ENCODE data around the gene GYS1. TPM values are rescaled to one million over a fixed set of nuclear protein-coding genes. Genes with fewer than 3 reads are reported as not detected.

The GYS1 gene
- total and polyA plus RNA-seq, 12 donors = 114 to 245 (median 183) TPM

GRCh38 chr19:48982280-48982679 is 10.8 kb downstream of the GYS1 start:
- Histone ChIP-seq H3K4me3 (no peak overlapping the region), H3K36me3 (peaks cover 0 to 86% (median 58%) of the 10 kb centered on the region in 9 donors), H3K9me3 (no peaks in the 10 kb centered on the region), H3K4me1 (peaks cover 3 to 40% (median 13%) of the 10 kb centered on the region in 9 donors), H3K27me3 (no peaks in the 10 kb centered on the region), H3K27ac (peak overlapping the region in 4 of 10 donors; percentile 48 to 94 (median 63))
- TF ChIP-seq, protein P1, sequence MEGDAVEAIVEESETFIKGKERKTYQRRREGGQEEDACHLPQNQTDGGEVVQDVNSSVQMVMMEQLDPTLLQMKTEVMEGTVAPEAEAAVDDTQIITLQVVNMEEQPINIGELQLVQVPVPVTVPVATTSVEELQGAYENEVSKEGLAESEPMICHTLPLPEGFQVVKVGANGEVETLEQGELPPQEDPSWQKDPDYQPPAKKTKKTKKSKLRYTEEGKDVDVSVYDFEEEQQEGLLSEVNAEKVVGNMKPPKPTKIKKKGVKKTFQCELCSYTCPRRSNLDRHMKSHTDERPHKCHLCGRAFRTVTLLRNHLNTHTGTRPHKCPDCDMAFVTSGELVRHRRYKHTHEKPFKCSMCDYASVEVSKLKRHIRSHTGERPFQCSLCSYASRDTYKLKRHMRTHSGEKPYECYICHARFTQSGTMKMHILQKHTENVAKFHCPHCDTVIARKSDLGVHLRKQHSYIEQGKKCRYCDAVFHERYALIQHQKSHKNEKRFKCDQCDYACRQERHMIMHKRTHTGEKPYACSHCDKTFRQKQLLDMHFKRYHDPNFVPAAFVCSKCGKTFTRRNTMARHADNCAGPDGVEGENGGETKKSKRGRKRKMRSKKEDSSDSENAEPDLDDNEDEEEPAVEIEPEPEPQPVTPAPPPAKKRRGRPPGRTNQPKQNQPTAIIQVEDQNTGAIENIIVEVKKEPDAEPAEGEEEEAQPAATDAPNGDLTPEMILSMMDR (IDR thresholded peaks at IDR 0.05) = no peak
- WGBS, 2 donors = 92 to 94% methylated on average over 9 of the region's 9 CpGs
- ATAC-seq (no peak), DNase-seq (no peak)
- intact Hi-C loops (cut with DNase I) = no loop called here

DNA sequence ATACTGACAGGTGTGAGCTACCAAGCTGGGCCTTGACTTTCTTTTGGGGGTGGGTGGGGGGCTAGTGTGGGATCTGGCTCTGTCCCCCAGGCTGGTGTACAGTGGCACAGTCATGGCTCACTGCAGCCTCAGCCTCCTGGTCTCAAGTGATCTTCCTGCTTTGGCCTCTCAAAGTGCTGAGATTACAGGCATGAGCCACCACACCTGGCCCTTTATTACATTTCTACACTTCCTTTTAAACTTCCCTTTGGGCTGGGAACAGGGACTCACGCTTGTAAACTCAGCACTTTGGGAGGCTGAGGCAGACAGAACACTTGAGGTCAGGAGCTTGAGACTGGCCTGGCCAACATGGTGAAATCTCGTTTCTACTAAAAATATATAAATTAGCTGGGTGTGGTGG is 16.0 kb downstream of the GYS1 start:
- no peaks in the 10 kb centered on the region for H3K27me3 ChIP-seq
- TF ChIP-seq, protein P1 (IDR thresholded peaks at IDR 0.05) = no peak
- DNase-seq (no peak), ATAC-seq (no peak)
- H3K4me1 ChIP-seq = peaks cover 3 to 40% (median 13%) of the 10 kb centered on the region in 9 donors
- 67 to 76% methylated on average over 2 of the region's 2 CpGs for WGBS, 2 donors
- intact Hi-C loops (cut with DNase I) = loop anchor here in 1 of 10 donors (10.0 kb wide), 1 partner anchor 182 kb away; no protein-coding TSS in a partner anchor
- H3K9me3 ChIP-seq = no peaks in the 10 kb centered on the region
- H3K4me3 ChIP-seq = no peak overlapping the region
- peak overlapping the region in 7 of 10 donors; percentile 77 to 94 (median 91) for H3K27ac ChIP-seq
- H3K36me3 ChIP-seq = peaks cover 0 to 84% (median 65%) of the 10 kb centered on the region in 9 donors

DNA sequence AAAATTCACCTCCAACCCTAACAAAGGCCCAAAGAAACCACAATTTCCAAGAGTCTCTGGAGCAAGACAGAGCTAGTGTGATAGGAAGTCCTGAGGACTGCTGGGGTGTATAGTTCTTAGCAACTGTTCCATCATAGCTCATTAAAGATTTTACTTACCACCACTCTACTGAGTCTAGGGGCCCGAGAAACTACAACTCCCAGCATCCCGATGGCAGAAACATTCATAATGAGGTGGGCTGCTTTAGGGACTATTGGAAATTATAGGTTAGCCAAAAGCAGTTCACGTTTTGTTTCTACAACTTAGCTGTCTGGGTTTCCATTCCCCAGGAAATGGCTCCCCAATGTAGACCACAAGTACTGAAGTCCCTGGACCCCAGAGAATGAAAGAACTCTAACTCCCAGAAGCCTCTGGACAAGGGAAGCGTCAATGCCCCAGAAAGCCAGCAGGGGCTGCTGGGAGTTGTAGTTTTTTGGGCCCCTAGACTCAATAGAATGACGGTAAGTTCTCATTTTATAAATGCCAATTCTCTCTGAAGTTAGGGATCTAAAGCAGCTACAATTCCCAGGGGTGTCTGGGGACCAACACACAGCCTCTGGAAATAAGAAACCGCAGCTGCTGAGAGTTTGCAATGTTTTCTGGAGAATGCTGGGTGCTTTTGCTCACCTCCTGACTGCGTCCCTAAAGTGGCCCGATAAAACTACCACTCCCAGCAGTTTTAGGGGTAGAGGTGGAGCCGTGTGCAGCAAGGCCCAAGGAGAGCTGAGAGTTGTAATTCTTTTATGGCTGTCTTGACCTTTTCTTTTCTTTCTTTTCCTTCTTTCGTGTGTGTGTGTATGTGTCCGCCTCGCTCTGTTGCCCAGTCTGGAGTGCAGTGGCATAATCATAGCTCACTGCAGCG is 16.9 kb downstream of the GYS1 start:
- DNase-seq = no peak
- TF ChIP-seq, protein P1 (IDR thresholded peaks at IDR 0.05) = peak in 1 of 9 donors; percentile 20
- intact Hi-C loops (cut with DNase I) = loop anchor here in 1 of 10 donors (10.0 kb wide), 1 partner anchor 181 kb away; no protein-coding TSS in a partner anchor
- Histone ChIP-seq H3K4me1 (peaks cover 4 to 44% (median 13%) of the 10 kb centered on the region in 9 donors), H3K36me3 (peaks cover 0 to 84% (median 61%) of the 10 kb centered on the region in 9 donors), H3K4me3 (no peak overlapping the region), H3K9me3 (no peaks in the 10 kb centered on the region), H3K27me3 (no peaks in the 10 kb centered on the region), H3K27ac (peak overlapping the region in 3 of 10 donors; percentile 85 to 94 (median 92))
- no peak for ATAC-seq
- 87 to 89% methylated on average over 13 of the region's 13 CpGs for WGBS, 2 donors

DNA sequence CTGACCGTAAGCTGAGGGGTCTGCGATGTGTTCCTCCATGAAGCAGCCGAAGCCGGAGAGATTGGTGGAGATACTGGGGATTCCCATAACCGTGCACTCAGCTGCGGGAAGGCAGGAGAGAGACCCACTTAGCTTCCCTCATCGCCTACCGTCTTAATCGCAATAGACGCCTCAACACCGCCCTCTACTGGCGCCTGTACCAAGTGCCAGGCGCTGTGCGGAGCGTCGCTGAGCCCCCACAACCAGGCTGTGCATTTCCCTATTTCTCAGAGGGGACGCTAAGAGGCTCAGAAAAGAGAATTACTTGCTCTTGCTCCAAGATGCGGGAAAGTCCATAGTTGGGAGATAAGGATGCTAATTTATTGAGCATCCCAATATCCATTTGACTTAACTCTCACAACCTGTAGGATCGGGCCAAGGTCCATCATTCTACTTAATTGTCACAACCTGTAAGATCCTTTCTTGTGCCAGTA is 22.1 kb downstream of the GYS1 start:
- Histone ChIP-seq H3K4me3 (no peak overlapping the region), H3K36me3 (peaks cover 0 to 100% (median 68%) of the 10 kb centered on the region in 9 donors), H3K4me1 (peaks cover 5 to 51% (median 38%) of the 10 kb centered on the region in 9 donors), H3K9me3 (no peaks in the 10 kb centered on the region), H3K27me3 (no peaks in the 10 kb centered on the region), H3K27ac (peak overlapping the region in 8 of 10 donors; percentile 3 to 68 (median 35))
- DNase-seq (peak; percentile 79 to 85), ATAC-seq (peak; percentile 7 to 69 (median 64))
- 19 to 20% methylated on average over 19 of the region's 19 CpGs for whole genome bisulfite sequencing, 2 donors
- TF ChIP-seq, protein P1 (IDR thresholded peaks at IDR 0.05) = peak; percentile 75 to 95 (median 93)
- intact Hi-C loops (cut with DNase I) = loop anchor here in 6 of 10 donors (2.0 to 10.0 kb wide), 6 partner anchors 128 to 179 kb away; no protein-coding TSS in a partner anchor
